CD4-positive, alpha-beta T cell treated with Interleukin-10 for 1 hour (primary cell): ENCODE measurements around the gene FCHO1.
A peak's percentile ranks its signal among the peaks of the same experiment; 100 is the strongest.

ENCODE experiments used
- DNase-seq: peaks from one replicate; pipeline ENCODE4 v3.0.0-alpha.2; 2020

Gene FCHO1

DNA sequence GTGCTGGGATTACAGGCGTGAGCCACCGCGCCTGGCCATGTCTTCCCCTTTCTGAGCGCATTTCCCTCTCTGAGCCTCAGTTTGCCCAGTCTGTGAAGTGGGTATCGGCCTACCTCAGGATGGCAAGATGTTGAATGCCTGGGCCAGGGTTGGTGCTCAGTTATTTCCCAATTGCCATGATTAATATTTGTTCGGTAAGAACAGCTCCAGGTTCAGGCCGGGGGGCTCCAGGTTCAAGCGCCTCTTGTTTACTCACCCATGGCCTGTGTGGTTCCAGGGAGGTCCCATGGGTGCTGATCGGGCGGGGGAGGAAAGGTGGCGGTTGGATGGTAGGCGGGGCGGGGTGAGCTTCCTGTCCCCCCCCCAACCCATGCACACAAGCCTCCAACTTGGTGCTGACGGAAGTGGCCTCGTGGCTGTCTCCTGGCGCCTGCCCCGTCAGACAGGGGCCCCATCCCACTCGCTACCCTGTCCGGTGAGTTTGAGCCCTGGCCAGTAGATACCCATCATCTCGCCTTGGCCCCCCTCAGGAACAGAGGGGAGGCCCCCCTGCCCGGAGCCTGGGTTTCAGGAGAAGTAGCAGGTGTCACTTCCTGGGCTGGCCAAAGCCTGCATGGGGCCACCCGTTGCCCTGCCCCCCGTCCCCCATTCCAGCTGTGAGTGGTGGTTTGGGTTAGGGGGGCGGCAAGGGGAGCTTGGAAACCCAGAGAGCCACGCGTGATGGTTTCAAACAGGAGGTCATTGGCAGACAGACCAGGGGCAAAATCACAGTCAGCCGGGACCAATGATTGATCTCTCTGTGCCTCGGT, at the start of gene FCHO1:
Gene FCHO1 (plus strand): TSS at position 375 of the 809 bp plus-strand sequence. CDS start 3,688 bp downstream, outside the sequence.
- DNase-seq: peak; percentile 88

- DNase-seq: peak; percentile 76
Measured at GRCh38 chr19:17703824-17704463, 47.3 kb upstream of the FCHO1 start.

- no peak for DNase-seq
Measured at GRCh38 chr19:17706750-17707181, 44.5 kb upstream of the FCHO1 start.

GRCh38 chr19:17711851-17712250, 39.4 kb upstream of the FCHO1 start:
- no peak for DNase-seq

DNA sequence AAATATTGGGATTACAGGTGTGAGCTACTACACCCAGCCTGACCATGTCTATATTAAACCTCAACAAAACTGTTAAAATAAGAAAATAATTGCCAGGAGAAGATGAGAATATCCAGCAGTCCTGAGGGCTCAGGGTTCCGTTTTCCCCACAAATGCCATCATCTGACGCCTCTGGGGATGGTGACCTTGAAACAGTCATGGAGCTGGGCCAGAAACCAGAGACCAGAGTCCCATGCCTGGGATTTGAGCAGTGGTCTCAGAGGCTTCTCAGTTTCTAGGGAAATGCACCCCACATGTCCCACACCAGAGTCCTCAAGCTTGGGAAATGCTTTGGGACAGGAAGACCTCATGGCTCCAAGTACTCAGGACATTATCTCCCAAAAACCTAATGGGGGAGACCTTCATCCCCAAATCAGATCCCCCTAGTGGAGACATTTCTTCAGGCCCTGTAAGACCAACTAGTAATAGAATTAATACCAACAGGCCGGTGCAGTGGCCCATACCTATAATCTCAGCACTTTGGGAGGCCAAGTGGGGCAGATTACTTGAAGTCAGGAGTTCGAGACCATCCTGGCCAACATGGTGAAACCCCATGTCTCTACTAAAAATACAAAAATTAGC, 34.9 kb upstream of the FCHO1 start:
- no peak for DNase-seq

DNA sequence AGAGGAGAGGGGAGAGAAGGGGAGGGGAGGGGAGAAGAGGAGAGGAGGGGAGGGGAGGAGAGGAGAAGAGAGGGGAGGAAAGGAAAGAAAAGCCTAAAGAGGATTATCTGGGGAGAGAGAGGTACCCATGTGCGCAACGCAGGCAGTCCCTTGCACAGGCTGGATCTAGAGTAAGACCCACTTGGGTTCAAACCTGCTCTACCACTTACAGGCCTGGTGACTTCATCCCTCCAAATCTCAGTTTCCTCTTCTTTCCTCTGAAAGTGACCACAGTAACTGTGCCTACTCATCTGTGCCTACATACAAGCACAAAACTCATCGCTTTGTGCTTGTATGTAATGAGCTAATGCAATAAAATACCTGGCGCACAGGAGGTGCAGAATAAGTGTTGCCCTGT, 32.7 kb upstream of the FCHO1 start:
- no peak for DNase-seq

DNA sequence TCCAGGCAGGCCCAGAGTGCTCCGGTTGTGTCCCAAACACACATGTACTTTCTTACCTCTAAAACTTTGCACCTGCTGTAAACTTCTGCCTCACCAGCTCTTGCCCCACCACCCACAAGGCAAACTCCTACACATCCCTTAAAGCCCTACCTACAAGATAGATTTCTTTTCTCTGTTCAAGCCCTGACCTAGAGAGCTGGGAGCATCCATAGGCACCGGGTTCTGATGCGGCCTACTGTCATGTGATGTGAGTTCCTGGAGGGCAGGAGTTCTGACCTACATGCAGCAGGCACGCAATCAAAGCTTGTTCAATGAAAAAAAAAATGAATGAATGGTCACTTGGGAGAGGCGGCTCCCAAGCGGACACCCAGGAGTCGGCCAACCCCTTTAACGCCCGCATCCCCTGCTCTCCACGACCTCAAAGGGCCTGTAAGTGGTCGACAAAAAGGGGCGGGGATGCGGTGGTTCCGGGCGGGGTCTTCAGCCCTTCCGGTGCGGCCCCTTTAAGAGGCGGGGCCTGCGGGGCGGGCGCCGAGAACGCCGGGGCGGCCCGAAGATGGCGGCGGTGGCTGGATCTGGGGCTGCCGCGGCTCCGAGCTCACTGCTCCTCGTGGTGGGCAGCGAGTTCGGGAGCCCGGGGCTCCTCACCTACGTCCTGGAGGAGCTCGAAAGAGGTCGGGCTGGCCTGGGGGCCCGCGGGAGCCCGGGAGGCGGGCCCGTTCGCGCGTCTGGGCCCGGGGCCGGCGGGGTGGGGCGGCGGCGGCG, 32.1 kb upstream of the FCHO1 start, which contains the start of gene MAP1S:
Gene MAP1S (plus strand): TSS at position 534 of the 765 bp plus-strand sequence. CDS start 23 bp downstream, at position 557.
- DNase-seq: peak; percentile 67

DNA sequence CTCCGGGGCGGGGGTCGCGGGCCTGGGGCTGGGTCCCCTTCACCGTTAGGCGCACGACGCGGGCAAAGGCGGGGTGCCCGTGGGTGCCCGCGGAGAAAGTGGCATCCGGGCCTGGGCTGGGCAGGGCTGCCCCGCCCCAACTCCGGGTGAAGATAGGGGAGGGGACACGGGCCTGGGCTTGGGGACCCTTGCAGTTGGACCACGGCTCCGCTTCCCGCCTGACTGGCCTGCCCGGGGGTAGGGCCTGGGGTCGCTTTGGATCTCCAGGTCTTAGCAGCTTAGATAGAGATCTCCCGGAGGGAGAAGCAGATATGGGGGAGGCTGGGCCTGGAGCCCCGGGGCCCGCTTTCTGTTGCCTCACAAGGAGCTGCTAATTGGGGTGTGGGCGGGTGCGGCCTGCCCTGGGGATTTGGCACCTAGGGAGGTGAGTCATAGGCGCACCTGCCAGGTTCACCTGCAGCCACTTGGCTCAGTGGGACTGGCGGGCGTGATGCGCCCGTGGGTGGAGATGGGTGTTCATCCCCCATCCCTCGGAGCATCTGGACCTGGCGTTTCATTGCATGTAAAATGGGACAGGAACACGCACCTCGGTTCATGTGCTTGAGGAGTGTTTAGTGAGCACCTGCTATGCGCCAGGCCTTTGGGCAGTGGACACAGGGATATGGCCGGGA, 31.4 kb upstream of the FCHO1 start:
- no peak for DNase-seq

- DNase-seq: no peak
Measured at GRCh38 chr19:17720440-17720839, 30.8 kb upstream of the FCHO1 start.

DNA sequence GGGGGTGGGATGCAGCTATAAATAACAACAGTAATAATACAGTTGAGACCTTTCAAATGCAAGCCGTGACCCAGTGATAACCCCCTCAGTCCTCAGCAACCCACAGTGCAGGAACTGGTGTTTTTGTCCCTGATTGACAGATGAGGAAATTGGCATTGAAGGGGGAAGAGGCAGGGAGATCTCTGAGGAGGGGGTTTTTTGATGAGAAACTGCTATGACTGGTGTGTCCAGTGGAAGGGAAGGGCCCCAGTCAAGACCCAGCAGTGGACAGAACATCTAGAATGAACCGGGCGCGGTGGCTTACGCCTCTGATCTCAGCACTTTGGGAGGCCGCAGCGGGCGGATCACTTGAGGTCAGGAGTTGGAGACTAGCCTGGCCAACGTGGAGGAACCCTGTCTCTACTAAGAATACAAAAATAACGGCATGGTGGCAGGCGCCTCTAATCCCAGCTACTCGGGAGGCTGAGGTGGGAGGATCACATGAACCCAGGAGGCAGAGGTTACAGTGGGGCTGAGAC, 30.1 kb upstream of the FCHO1 start:
- DNase-seq: no peak

DNA sequence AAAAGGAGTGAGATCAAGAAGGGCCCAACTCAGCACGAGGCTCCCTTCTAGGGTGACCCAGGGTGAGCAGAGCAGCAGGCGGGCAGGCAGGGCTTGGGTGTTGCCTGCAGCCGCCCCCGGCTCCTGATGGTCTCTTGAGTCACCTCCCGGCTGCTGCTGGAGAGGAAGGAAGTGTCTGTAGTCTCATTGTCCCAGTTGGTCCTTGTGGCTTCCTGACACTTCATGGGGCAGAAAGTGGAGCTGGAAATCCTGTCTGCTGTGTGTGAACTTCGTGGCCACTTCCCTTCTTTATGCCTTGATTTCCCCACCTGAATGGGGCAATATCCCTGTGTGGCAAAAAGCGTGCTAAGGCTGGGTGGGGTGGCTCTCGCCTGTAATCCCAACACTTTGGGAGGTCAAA, 29.5 kb upstream of the FCHO1 start:
- no peak for DNase-seq

GRCh38 chr19:17722655-17723240, 28.5 kb upstream of the FCHO1 start:
- no peak for DNase-seq

DNA sequence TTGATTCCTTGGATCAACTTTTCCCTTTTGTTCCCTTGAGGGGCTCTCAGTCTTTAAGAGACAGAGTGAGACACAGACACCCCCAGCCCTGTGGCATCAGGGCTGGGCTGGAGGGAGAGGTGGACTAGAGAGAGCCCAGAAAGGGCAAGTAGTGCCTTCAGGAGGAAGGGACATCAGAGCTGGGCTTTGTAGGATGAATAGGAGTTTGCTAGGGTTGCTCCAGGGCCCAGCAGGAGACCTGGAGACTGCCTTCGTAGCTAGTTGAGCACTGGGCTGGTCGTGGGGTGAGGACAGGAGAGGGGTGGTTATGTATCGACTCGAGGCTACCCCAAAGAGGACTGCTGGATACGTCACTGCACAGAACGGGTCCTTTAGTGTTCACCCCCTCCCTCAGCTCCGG, 26.6 kb upstream of the FCHO1 start:
- no peak for DNase-seq

DNA sequence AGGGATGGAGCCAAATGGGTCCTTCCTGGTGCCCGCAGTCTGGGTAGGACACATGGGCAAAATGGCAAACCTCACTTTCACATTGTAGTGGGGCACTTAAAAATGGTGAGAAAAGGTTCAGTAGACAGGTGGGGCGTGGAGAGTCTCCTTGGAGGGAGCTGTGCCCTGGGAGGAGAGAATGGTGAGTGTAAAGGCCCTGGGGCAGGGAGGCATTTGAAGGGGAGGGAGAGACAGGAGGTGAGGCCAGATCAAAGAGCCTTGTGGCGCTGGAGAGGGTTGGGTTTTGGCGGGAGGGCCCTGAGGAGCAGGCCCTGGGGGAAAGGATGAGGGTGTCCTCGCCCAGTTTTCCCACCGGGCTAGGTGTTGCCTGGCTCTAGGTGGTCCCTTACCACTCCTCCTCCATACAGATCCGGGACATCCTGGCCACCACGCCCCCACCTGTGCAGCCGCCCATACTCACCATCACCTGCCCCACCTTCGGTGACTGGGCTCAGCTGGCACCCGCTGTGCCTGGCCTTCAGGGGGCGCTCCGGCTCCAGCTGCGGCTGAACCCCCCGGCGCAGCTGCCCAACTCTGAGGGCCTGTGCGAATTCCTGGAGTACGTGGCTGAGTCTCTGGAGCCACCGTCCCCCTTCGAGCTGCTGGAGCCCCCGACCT, 25.7 kb upstream of the FCHO1 start:
- DNase-seq: no peak

DNA sequence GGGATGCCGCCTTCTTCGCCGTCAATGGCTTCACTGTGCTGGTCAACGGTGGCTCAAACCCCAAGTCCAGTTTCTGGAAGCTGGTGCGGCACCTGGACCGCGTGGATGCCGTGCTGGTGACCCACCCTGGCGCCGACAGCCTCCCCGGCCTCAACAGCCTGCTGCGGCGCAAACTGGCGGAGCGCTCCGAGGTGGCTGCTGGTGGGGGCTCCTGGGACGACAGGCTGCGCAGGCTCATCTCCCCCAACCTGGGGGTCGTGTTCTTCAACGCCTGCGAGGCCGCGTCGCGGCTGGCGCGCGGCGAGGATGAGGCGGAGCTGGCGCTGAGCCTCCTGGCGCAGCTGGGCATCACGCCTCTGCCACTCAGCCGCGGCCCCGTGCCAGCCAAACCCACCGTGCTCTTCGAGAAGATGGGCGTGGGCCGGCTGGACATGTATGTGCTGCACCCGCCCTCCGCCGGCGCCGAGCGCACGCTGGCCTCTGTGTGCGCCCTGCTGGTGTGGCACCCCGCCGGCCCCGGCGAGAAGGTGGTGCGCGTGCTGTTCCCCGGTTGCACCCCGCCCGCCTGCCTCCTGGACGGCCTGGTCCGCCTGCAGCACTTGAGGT, 25.0 kb upstream of the FCHO1 start:
- no peak for DNase-seq

DNA sequence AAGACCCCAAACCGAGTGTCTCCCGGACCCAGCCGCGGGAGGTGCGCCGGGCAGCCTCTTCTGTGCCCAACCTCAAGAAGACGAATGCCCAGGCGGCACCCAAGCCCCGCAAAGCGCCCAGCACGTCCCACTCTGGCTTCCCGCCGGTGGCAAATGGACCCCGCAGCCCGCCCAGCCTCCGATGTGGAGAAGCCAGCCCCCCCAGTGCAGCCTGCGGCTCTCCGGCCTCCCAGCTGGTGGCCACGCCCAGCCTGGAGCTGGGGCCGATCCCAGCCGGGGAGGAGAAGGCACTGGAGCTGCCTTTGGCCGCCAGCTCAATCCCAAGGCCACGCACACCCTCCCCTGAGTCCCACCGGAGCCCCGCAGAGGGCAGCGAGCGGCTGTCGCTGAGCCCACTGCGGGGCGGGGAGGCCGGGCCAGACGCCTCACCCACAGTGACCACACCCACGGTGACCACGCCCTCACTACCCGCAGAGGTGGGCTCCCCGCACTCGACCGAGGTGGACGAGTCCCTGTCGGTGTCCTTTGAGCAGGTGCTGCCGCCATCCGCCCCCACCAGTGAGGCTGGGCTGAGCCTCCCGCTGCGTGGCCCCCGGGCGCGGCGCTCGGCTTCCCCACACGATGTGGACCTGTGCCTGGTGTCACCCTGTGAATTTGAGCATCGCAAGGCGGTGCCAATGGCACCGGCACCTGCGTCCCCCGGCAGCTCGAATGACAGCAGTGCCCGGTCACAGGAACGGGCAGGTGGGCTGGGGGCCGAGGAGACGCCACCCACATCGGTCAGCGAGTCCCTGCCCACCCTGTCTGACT, 24.1 kb upstream of the FCHO1 start:
- DNase-seq: no peak

GRCh38 chr19:17727843-17728242, 23.4 kb upstream of the FCHO1 start:
- no peak for DNase-seq

DNA sequence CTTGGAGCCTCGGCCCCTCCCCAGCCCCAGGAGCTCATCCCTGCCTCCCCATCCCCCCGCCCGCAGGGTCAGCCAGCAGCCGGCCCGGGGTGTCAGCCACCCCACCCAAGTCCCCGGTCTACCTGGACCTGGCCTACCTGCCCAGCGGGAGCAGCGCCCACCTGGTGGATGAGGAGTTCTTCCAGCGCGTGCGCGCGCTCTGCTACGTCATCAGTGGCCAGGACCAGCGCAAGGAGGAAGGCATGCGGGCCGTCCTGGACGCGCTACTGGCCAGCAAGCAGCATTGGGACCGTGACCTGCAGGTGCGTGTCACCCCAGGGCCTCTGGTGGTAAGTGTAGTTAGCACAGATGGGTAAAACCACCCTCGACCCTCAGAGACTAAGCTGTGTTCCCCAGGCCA, 18.1 kb upstream of the FCHO1 start:
- no peak for DNase-seq

- no peak for DNase-seq
Measured at GRCh38 chr19:17734146-17734545, 17.1 kb upstream of the FCHO1 start.

GRCh38 chr19:17735410-17735809, 15.9 kb upstream of the FCHO1 start:
- DNase-seq: no peak
